PC-9 (cell line): ENCODE data around the gene CCNL2. TPM values are rescaled to one million over a fixed set of nuclear protein-coding genes. Genes with fewer than 3 reads are reported as not detected.
"Not testable (repeated sequence)": the region's sequence is repeated elsewhere in the genome, so short reads cannot be mapped to it uniquely, and the experiment has no call there.

Experiments
- BruUV-seq: library from RNA; stranded (reverse); fragments of 400-500 nt; replicated peaks from 2 replicates; lab custom pipeline; 2021; lab: Mats Ljungman, UMichigan
- CTCF ChIA-PET: fragments of 300-600 bp; sonication (Branson Sonifier 250); formaldehyde crosslinking; loops from one replicate; lab custom pipeline; 2022; ENCODE audit warnings: antibody characterized with exemption; lab: Charles Lee
- POLR2A ChIA-PET: fragments of 300-600 bp; sonication (Branson Sonifier 250); formaldehyde crosslinking; loops from one replicate; lab custom pipeline; 2022; ENCODE audit warnings: antibody characterized with exemption; ENCODE audit not compliant: unreplicated experiment; lab: Charles Lee
- DNase-seq, 2 experiments: peaks; one replicate each; pipeline versions ENCODE4 v3.0.0 to v3.0.0-alpha.2; 2015 to 2022; ENCODE audit warnings: mixed read lengths in 1 of 2
- H2AFZ ChIP-seq: fragments of 200-600 bp; sonication (generic); 2 replicates; pipeline ENCODE4 v1.8.1; 2017; ENCODE audit warnings: antibody characterized with exemption
- H3F3A ChIP-seq: fragments of 200-600 bp; sonication (generic); 2 replicates; pipeline ENCODE4 v1.8.1; 2017; ENCODE audit warnings: antibody characterized with exemption, mild to moderate bottlenecking, low read depth; ENCODE audit not compliant: insufficient read depth
- H3K27ac ChIP-seq: fragments of 200-600 bp; sonication (generic); 2 replicates; pipeline ENCODE4 v1.6.1; 2016; ENCODE audit warnings: mixed run types
- H3K27me3 ChIP-seq: fragments of 200-600 bp; sonication (generic); 2 replicates; pipeline ENCODE4 v1.6.1; 2016; ENCODE audit warnings: low read depth, mixed run types; ENCODE audit not compliant: insufficient read depth
- H3K36me3 ChIP-seq: fragments of 200-600 bp; sonication (generic); 2 replicates; pipeline ENCODE4 v1.6.1; 2016; ENCODE audit warnings: low read depth, mixed run types
- H3K4me1 ChIP-seq: fragments of 200-600 bp; sonication (generic); replicated peaks from 2 replicates; pipeline ENCODE4 v1.6.1; 2016; ENCODE audit warnings: mixed run types; ENCODE audit not compliant: insufficient read depth
- H3K4me2 ChIP-seq: fragments of 200-600 bp; sonication (generic); 2 replicates; pipeline ENCODE4 v1.6.1; 2017; ENCODE audit warnings: mixed run types
- H3K4me3 ChIP-seq: fragments of 200-600 bp; sonication (generic); 2 replicates; pipeline ENCODE4 v1.6.1; 2016; ENCODE audit warnings: mixed run types
- H3K79me2 ChIP-seq: fragments of 200-600 bp; sonication (generic); 2 replicates; pipeline ENCODE4 v1.6.1; 2017; ENCODE audit warnings: low read depth, mixed run types
- H3K9me2 ChIP-seq: fragments of 200-600 bp; sonication (generic); 2 replicates; pipeline ENCODE4 v1.8.1; 2017; ENCODE audit warnings: mild to moderate bottlenecking; ENCODE audit not compliant: insufficient read depth
- H3K9me3 ChIP-seq: fragments of 200-600 bp; sonication (generic); 2 replicates; pipeline ENCODE4 v1.8.1; 2016; ENCODE audit warnings: low read depth; ENCODE audit not compliant: insufficient read depth
- H4K20me1 ChIP-seq: fragments of 200-600 bp; sonication (generic); 2 replicates; pipeline ENCODE4 v1.8.1; 2017; ENCODE audit not compliant: insufficient read depth
- EZH2 ChIP-seq: fragments of 200-600 bp; sonication (generic); IDR thresholded peaks from 2 replicates; pipeline ENCODE4 v1.8.0; 2017; ENCODE audit warnings: antibody characterized with exemption, low read depth
- intact Hi-C: fragments of 100-400 bp; cut with micrococcal nuclease; formaldehyde crosslinking; loops from one replicate; pipeline ENCODE4 v1.10.0; 2022; ENCODE audit not compliant: unreplicated experiment
- total RNA-seq: library from RNA; stranded (reverse); gene quantifications from 2 replicates; pipeline ENCODE4 v1.2.3, GENCODE V29; 2021
- TF ChIP-seq, protein P1 (sequence below): fragments of 200-600 bp; sonication (generic); conservative IDR thresholded peaks from 2 replicates; pipeline ENCODE4 v1.6.1; 2017; ENCODE audit warnings: mixed run types, antibody characterized with exemption, mild to moderate bottlenecking, moderate library complexity

Gene CCNL2
- total RNA-seq, 1 experiment from 2014 or later, result 162 TPM

DNA sequence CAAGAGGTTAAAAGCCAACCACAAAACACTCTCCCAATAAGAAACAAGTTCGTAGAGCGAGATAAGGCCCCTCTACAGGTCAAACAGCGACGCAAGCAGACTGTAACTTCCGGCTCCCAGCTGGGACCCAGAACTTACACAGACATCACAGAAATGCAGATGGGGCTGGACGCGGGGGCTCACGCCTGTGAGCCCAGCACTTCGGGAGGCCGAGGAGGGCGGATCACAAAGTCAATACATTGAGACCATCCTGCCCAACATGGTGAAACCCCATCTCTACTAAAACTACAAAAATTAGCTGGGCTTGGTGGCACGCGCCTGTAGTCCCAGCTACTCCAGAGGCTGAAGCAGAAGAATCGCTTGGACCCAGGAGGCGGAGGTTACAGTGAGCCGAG lies 11.1 kb downstream of the CCNL2 start:
- CTCF ChIA-PET, result no interaction called here
- Histone ChIP-seq H3K36me3 (peaks cover 42% of the 10 kb centered on the region), H3K4me1 (no peaks in the 10 kb centered on the region), H3K27me3 (no peaks in the 10 kb centered on the region), H3K9me2 (no peaks in the 10 kb centered on the region), H3K4me3 (no peak overlapping the region), H3K4me2 (no peak overlapping the region), H3K79me2 (peaks cover 6% of the 10 kb centered on the region; the same call in 1 of the 2 replicates), H4K20me1 (peaks cover 6% of the 10 kb centered on the region; the same call in 1 of the 2 replicates), H3K27ac (no peak overlapping the region), H2AFZ (no peak overlapping the region), H3K9me3 (no peaks in the 10 kb centered on the region), H3F3A (peaks cover 21% of the 10 kb centered on the region; the same call in 1 of the 2 replicates)
- BruUV-seq, result no TSS peak
- no peak for DNase-seq
- no peak for TF ChIP-seq EZH2
- POLR2A ChIA-PET, result interaction anchor here (1.0 kb wide), 1 partner anchor 38 kb away, joined by 3 read pairs; no protein-coding TSS in a partner anchor
- intact Hi-C loops, result no loop called here

DNA sequence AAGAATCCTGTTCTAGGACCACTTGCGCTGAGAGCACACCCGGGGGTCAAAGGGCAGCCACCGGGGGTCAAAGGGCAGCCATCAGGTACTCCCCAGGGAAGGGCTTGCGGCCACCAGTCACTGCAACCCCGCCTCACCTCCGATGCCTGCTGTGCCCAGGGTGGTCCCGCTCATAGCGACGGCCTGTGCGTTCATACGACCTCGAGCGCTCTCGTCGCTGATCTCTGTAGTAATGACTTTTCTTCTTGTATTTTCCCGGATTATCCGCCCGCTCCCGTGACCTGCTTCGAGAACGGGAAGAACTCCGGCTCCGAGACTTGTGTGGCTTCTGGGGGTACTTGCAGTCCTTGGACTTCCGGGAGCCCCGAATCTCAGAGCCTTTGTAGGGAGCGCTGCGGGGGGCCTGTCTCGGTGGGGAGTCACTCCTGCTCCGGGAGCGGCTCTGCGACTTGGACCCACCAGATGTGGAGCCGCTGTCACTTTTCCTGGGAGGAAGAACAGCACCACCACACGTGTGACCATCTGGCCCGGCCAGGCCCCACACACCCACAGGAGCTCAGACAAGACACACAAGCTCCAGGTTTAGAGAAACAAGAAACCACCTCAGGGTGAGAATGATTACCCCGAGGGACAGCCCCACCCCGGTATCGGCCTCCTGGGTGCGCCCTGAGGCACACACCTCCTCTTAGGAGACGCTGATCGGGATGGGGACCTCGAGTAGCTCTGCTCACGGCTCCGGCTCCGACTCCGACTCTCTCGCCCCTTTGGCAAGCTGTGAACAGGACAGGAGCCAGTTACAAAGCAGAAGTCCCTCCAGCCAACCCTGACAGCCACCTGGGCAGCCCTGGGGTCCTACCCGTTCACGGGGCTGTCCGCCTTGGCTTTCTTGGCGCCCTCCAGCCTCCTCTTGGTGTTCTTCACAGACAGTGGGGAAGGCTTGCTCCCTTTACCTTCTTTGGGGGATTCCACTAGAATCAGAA lies 11.7 kb downstream of the CCNL2 start:
- Histone ChIP-seq H2AFZ (no peak overlapping the region), H3K4me2 (no peak overlapping the region), H3K36me3 (peaks cover 36% of the 10 kb centered on the region), H3K27ac (no peak overlapping the region), H4K20me1 (peaks cover 5% of the 10 kb centered on the region; the same call in 1 of the 2 replicates), H3K27me3 (no peaks in the 10 kb centered on the region), H3K9me3 (no peaks in the 10 kb centered on the region), H3K4me1 (no peaks in the 10 kb centered on the region), H3F3A (peaks cover 15% of the 10 kb centered on the region; the same call in 1 of the 2 replicates), H3K9me2 (no peaks in the 10 kb centered on the region), H3K79me2 (peaks cover 13% of the 10 kb centered on the region; the same call in 1 of the 2 replicates), H3K4me3 (no peak overlapping the region)
- intact Hi-C loops, result no loop called here
- POLR2A ChIA-PET, result interaction anchor here (1.0 kb wide), 1 partner anchor 39 kb away, joined by 3 read pairs; no protein-coding TSS in a partner anchor
- CTCF ChIA-PET, result no interaction called here
- BruUV-seq, result no TSS peak
- no peak for TF ChIP-seq EZH2
- TF ChIP-seq, protein P1, sequence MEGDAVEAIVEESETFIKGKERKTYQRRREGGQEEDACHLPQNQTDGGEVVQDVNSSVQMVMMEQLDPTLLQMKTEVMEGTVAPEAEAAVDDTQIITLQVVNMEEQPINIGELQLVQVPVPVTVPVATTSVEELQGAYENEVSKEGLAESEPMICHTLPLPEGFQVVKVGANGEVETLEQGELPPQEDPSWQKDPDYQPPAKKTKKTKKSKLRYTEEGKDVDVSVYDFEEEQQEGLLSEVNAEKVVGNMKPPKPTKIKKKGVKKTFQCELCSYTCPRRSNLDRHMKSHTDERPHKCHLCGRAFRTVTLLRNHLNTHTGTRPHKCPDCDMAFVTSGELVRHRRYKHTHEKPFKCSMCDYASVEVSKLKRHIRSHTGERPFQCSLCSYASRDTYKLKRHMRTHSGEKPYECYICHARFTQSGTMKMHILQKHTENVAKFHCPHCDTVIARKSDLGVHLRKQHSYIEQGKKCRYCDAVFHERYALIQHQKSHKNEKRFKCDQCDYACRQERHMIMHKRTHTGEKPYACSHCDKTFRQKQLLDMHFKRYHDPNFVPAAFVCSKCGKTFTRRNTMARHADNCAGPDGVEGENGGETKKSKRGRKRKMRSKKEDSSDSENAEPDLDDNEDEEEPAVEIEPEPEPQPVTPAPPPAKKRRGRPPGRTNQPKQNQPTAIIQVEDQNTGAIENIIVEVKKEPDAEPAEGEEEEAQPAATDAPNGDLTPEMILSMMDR, result no peak
- DNase-seq, result no peak

DNA sequence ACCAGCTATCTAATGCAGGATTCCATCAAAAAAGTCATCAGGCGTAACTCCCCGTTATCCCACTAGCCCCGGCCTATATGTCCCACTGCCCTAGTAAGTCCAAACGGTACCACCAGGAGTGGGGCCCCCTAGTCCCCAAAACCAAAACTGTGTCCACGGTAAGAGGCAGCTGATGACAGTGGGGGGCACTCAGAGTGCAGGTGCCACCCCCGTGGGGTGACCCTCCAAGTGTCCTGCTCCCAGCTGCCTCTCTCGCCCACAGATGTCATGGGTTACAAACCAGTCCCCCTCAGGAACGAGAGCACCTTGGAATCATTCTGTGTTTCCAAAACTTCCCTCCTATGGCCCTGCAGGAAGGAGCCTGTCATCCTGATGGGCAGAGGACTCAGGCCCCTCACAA lies 13.2 kb downstream of the CCNL2 start:
- no peak for TF ChIP-seq EZH2
- TF ChIP-seq, protein P1, result no peak
- ChIA-PET CTCF (no interaction called here), POLR2A (no interaction called here)
- Histone ChIP-seq H3K9me3 (no peaks in the 10 kb centered on the region), H3K4me3 (no peak overlapping the region), H3K79me2 (peaks cover 15% of the 10 kb centered on the region; the same call in 1 of the 2 replicates), H3K36me3 (peaks cover 24% of the 10 kb centered on the region; the same call in 1 of the 2 replicates), H3K4me2 (no peak overlapping the region), H3K27me3 (no peaks in the 10 kb centered on the region), H4K20me1 (no peaks in the 10 kb centered on the region), H3F3A (peaks cover 5% of the 10 kb centered on the region; the same call in 1 of the 2 replicates), H2AFZ (no peak overlapping the region), H3K9me2 (no peaks in the 10 kb centered on the region), H3K27ac (no peak overlapping the region), H3K4me1 (no peaks in the 10 kb centered on the region)
- BruUV-seq, result no TSS peak
- no peak for DNase-seq
- intact Hi-C loops, result no loop called here

DNA sequence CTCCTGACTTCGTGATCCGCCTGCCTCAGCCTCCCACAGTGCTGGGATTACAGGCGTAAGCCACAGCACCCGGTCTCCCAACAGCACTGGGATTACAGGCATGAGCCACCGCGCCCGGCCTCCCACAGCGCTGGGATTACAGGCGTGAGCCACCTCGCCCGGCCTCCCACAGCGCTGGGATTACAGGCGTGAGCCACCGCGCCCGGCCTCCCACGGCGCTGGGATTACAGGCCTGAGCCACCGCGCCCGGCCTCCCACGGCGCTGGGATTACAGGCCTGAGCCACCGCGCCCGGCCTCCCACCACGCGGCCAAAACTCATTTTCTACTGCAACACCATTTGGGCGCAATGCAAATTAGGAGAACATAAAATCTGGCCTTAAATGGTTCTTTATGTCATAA lies 13.8 kb downstream of the CCNL2 start:
- peaks cover 13% of the 10 kb centered on the region; the same call in 1 of the 2 replicates for H3K79me2 ChIP-seq
- H3K9me2 ChIP-seq, POLR2A ChIA-PET, CTCF ChIA-PET, H3K9me3 ChIP-seq, DNase-seq, intact Hi-C loops, H4K20me1 ChIP-seq, H3K27me3 ChIP-seq, H3K4me1 ChIP-seq, H3K4me3 ChIP-seq, H3K4me2 ChIP-seq, H3F3A ChIP-seq, BruUV-seq, H3K27ac ChIP-seq, H2AFZ ChIP-seq: not testable (repeated sequence)
- peaks cover 18% of the 10 kb centered on the region; the same call in 1 of the 2 replicates for H3K36me3 ChIP-seq
